TTC549 (cell line): ENCODE data around the gene CAMK2B.

Experiments
- FAIRE-seq: peaks from 2 replicates; lab custom pipeline; 2012; peaks lifted over from hg19 to GRCh38; lab: Jason Lieb, UNC

The CAMK2B gene

DNA sequence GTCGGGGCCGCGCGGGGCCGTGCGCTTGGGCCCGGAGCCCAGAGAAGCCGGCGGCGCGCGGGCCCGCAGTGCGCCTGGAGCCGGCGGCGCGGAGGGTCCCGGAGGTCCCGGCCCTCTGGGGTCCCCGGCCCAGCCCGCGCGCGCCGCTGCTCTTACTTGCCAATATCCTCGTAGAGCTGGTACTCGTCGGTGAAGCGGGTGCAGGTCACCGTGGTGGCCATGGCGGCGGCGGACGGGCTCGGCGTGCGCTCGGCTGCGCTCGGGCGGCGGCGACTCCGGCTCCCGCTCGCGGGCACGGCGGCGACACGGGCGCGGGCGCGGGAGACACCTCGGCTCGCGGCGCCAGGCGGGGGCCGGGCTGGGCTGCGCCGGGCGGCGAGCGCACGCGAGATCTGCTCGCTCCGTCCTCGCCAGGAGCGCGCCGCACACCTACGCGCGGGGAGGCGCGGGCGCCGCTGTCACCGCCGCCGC is at the start of gene CAMK2B:
Gene CAMK2B (minus strand): TSS at position 394 of the 471 bp plus-strand sequence. CDS start 173 bp downstream, at position 221.
- FAIRE-seq, result no peak

DNA sequence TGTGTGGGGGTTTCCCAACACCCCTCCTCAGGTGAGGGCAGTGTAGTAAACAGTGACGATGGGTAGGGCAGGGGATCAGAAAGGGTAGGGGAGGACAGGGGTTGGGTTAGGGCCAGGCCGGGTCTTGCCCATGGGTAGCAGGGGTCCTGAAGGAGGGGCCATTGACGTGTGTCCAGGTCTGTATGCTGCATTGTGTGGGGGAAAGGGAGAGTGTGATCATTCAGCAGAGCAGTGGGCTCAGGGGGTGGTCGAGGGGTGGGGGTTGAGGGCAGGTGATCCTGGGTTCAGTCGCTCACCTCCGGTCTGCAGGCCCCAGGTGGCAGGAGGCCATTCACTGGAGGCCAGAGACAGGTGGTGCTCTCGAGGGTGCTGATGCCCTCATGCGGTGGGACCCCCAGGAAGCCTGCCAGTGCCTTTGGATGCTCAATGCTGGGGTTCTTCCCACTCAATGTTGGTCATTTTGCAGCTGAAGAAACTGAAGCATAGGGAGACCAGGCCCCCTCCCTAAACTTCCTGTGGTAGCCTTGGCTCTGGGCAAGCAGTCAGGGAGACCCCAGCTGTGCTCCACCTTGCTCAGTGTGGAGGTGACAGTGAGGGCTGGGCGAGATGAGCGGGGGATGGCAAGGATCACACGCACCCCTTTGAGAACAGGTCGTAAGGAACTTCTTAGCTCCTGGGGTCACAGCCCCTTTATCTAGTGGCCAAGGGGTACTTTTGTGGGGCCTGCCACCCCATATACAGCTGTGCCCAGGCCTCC is 48.8 kb upstream of the CAMK2B start:
- FAIRE-seq, result no peak

DNA sequence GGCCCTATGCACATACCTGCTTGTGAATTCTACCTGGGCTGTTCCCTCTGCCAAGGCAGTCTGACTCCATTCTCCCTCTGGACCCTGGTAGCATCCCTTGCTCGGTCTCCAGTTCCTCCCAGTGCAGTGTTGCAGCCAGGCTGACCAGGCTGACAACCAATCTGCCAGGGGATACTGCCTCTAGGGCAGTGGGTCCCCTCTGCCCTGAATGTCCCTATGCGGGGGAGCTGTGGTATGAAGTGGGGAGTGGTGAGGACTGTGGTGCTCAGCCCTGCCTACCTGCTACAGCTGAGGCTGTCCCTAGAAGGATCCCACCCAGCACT is 48.0 kb upstream of the CAMK2B start:
- FAIRE-seq, result no peak

DNA sequence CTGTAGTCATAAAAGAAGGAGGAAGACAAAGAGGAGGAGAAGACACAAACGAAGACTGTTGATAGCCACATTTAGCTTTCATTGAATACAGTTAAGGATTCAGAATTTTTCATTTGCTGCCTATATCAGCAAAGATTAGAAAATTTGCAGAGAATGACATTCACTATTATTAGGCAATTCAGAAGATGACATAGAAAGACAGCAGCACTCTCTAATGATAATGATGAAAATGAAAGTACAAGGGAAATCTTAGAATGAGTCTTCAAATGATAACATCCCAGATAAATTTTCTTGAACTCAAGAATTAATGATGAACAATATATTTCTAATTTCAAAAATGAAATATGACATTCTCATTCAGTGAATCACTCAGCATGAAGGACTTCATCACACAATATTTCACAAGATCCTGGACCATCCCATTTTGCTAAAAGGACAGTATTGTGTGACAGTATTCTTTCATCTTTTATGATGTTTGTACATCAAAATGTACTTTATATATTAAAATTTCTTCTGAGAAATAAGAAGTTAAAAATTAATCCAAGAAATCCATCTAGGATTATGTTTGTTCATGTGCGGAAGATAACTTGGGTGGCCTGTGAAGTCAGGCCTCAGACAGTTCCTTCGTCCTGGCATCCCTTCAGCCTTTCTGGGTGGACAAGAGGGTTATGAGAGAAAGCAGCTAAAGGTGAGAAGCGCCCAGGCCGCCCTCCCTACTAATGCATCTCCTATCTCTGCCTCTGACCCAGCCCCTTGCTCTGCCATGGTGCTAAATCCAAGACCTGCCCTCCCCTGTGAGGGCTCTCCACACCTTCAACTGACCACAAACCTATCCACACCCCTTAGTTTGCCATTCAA is 47.4 kb upstream of the CAMK2B start:
- no peak for FAIRE-seq

DNA sequence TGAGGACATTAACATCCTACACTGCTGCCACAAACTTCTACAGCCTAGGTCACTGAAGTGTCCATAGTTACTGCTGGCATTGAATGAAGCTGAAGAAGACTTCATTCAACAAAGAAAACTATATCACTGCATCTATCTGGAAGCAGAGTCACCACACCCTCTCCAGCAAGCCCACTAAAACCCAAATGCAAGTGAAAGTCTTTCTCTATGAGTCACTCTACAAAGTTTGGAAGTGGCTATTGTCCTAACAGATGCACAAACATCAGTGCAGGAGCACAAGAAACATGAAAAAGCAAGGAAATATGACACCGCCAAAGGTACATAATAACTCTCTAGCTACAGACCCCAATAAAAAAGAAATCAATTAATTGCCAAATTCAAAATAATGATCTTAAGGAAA is 43.5 kb upstream of the CAMK2B start:
- FAIRE-seq, result no peak

DNA sequence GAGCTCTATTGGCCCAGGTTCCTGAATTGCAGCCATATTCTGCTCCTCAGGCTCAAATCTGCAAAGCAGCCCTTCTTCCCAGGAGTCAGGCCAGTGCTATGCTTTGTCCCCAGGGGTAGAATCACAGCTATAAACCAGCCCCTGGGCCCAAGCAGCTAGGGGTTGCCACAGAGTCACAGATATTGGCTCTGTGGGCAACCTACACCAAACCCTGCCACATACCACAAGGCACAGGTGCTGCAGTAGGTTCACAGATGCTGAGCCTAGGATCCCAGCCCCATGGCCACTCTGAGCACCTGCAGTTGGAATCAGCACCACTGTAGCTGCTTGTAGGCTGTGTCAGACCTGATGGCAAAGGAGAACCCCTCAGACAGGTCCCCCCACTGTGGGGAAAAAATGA is 43.1 kb upstream of the CAMK2B start:
- no peak for FAIRE-seq

DNA sequence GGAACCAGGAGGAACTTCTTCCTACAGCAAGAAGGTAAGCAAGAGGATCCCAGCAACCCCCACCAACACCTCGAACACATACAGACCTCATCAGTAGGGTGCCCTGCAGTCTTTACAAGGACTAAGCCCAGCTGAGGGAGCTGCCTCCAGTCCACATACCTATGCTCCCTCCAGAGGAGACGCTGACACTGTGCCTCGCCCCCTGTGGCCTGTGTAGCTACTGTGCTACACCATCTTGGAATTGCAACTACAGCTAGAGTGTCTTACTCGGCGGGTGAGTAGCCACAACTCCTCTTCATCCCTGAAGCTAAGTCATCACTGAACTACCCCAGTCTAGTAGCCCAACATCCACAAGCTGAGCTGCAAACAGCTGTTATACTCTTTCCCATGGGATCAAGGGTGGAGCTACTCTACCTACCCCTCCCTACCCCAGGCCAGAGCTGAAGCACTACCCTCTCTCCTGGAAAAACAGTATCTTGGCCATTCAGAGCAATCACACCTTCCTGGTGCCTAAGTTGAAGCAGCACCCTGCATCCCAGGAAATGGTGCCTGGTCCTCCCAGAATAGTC is 42.2 kb upstream of the CAMK2B start:
- no peak for FAIRE-seq

DNA sequence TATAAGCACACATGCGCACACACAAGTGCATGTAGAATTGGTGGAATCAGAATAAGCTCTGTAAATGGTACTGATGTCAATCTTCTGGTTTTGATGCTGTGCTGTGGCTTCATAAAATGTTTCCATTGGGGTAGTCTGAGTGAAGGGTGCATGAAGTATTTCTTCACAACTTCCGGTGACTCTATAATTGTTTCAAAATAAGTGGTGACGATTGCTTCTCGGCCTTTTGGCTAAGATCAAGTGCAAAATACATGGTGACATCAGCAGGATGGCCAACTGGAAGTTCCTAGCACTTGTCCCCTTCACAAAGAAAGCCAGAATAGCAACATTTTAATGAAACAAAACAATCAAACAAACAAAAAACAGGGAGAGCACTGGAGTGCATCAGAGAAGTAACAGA is 41.6 kb upstream of the CAMK2B start:
- no peak for FAIRE-seq

DNA sequence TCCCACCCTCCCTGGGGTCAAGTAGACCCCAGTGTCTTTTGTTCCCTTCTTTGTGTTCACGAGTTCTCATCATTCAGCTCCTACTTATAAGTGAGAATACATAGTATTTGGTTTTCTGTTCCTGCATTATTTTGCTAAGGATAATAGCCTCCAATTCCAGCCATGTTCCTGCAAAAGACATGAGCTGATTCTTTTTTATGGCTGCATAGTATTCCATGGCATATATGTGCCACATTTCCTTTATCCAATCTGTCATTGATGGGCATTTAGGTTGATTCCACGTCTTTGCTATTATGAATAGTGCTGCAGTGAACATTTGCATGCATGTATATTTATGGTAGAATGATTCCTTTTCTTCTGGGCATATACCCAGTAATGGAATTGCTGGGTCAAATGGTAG is 28.3 kb upstream of the CAMK2B start:
- no peak for FAIRE-seq

- no peak for FAIRE-seq
Observed at GRCh38 chr7:44348851-44349781, 23.7 kb upstream of the CAMK2B start.

- FAIRE-seq, result no peak
Observed at GRCh38 chr7:44348300-44348699, 22.9 kb upstream of the CAMK2B start.

DNA sequence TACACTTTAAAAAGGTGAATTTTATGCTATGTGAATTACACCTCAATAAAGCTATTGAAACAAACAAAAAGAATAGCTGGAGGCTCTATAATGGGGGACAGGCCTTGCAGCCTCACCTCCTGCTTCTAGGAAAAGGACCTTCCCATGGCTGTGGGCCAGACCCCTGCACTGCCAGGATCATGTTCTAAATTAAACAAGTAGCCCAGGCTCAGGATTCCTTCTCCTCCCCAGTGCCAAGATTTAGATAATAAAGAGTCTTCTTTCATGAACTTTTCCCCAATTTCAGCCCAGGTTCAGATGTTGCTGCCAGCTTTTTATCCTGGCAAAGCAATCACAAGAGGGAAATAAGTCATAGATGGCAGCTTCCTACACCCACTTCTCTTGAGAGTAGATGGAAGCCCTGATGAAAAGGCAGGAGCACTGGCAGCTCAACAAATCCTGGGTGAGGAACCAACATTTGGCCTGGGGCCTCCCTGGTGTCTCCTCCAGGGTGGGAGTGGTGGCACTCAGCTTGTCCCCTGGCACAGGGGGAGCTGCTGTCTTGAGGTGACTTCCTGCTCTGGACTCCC is 22.2 kb upstream of the CAMK2B start:
- no peak for FAIRE-seq

- FAIRE-seq, result no peak
Observed at GRCh38 chr7:44346063-44346462, 20.7 kb upstream of the CAMK2B start.

- no peak for FAIRE-seq
Observed at GRCh38 chr7:44341401-44341800, 16.0 kb upstream of the CAMK2B start.

DNA sequence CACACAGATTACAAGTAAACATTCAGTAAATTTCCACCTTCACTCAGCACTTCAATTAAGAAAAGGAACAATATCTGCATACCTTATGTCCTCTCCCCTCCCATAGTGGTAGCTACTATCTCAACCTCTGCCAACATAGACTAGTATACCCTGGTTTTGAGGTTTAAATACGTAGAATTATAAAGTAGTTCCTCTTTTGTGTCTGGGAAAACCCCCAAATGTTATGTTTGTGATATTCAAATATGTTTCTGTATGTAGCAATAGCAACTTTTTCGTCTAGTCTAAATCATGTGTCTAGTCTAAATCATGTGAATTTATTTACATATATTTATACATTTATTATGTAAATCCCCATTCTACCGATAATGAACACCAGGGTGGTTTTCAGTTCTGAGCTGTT is 13.2 kb upstream of the CAMK2B start:
- FAIRE-seq, result no peak

- FAIRE-seq, result no peak
Observed at GRCh38 chr7:44336491-44336890, 11.1 kb upstream of the CAMK2B start.

GRCh38 chr7:44335184-44335583 is 9.8 kb upstream of the CAMK2B start:
- no peak for FAIRE-seq

DNA sequence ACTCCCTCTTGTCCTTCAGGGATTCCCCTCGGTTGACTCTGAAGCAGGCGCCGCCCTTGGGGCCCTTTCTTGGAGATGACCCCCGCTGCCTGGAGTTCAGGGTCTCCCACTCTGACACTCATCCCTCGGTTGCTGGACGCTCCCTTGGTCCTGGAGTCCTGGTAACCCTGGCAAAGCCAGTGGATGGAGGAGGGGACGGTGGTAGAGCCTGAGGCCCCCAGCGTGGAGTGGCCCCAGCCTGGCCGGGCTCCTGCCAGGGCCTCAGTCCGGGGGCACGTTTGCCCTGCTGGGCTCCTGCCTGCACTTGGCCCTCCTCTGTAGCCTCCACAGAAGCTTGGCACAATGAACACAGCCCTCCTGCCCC is 9.3 kb upstream of the CAMK2B start:
- no peak for FAIRE-seq

GRCh38 chr7:44333911-44334733 is 8.7 kb upstream of the CAMK2B start:
- FAIRE-seq, result no peak

DNA sequence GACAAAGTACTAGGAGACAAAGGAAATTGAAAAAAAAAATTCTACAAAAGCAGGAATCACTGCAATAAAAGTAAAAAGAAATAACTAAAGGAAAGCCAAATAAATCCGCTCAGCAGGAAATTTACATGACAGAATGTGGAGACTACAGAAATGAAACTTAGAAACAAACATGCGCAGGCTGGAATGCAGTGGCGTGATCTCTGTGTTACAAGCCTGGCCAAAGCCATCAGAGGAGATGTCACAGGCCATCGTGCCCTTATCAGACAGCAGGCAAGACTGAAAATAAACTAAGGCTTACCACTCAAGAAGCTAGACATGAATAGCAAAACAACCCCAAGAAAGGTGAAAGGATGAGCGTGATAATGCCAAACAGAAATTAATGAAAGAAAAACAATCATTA is 6.3 kb upstream of the CAMK2B start:
- no peak for FAIRE-seq

DNA sequence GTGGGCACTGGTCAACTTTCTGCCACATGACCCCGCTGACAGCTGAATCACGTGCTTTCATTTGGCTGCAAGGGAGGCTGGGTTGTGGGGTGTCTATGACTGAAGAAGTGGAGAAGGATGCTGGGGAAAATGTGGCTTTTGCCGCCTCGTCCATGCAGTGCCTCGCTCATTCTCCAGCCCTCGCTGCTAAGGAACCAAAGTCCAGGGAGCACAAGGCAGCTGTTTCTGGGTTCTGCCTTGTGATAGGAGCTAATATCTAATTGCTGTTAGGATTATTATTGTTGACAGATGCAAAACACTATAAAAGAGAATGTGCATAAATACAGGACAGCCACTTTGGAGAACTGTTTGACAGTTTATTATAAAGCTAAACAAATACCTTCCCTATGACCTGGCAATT is 4.9 kb upstream of the CAMK2B start:
- no peak for FAIRE-seq
